B cell (primary cell): ENCODE results near the gene SMG7. TPM values are rescaled to one million over a fixed set of nuclear protein-coding genes. Genes with fewer than 3 reads are reported as not detected.

ENCODE experiments used
- ATAC-seq: fragments of 200-7000 bp; cut with Tn5 transposase; one replicate; pipeline ENCODE4 v1.10.0; 2021; ENCODE audit warnings: low read depth, mild to moderate bottlenecking, moderate number of reproducible peaks, moderate library complexity
- CTCF ChIA-PET: fragments of 350-600 bp; sonication (Branson Sonifier 250); formaldehyde crosslinking; loops from one replicate; lab custom pipeline; 2021; ENCODE audit warnings: antibody characterized with exemption, inconsistent platforms; lab: Charles Lee
- POLR2A ChIA-PET: fragments of 350-600 bp; sonication (Branson Sonifier 250); formaldehyde crosslinking; loops from one replicate; lab custom pipeline; 2021; ENCODE audit warnings: antibody characterized with exemption; lab: Charles Lee
- DNase-seq: peaks from one replicate; pipeline ENCODE4 v3.0.0; 2013
- H2AFZ ChIP-seq: 2 replicates; pipeline ENCODE4 v1.6.1; 2012; ENCODE audit warnings: mild to moderate bottlenecking, low read depth, low read length; ENCODE audit not compliant: insufficient read depth, poor library complexity, severe bottlenecking
- H3K27ac ChIP-seq, 2 donors: 1 replicate in 1 of 2; 2 replicates in 1 of 2; pipeline ENCODE4 v1.5.1; 2012 to 2013; ENCODE audit warnings: low read length in 2 of 2, mild to moderate bottlenecking in 2 of 2, moderate library complexity in 1 of 2
- H3K27me3 ChIP-seq, 4 experiments: fragments of 200-600 bp in 1 of 4; sonication (generic) in 1 of 4; replicated peaks in 1 of 4; 1 replicate in 2 of 4; 2 replicates in 2 of 4; pipeline versions ENCODE4 v1.6.1 to v1.7.0; 2013 to 2016; ENCODE audit warnings: low read length in 3 of 4, mild to moderate bottlenecking in 2 of 4, mixed read lengths in 1 of 4, moderate library complexity in 1 of 4; ENCODE audit not compliant: insufficient read depth in 4 of 4, control insufficient read depth in 3 of 4; ENCODE audit errors: control extremely low read depth in 1 of 4
- H3K36me3 ChIP-seq, 2 experiments: replicated peaks in 1 of 2; 1 replicate in 1 of 2; 2 replicates in 1 of 2; pipeline versions ENCODE4 v1.6.1 to v1.7.1; 2013; ENCODE audit warnings: low read length in 1 of 2; ENCODE audit not compliant: insufficient read depth in 2 of 2, control insufficient read depth in 1 of 2; ENCODE audit errors: control extremely low read depth in 1 of 2, extremely low read depth in 1 of 2
- H3K4me1 ChIP-seq, 2 donors: fragments of 200-600 bp in 1 of 2; sonication (generic) in 1 of 2; 1 replicate in 1 of 2; 2 replicates in 1 of 2; pipeline versions ENCODE4 v1.5.1 to v1.6.1; 2013 to 2017; ENCODE audit warnings: low read length in 2 of 2; ENCODE audit not compliant: control insufficient read depth in 2 of 2, insufficient read depth in 2 of 2
- H3K4me2 ChIP-seq: replicated peaks from 2 replicates; pipeline ENCODE3; 2012; ENCODE audit warnings: mild to moderate bottlenecking, low read depth, low read length; ENCODE audit not compliant: poor library complexity, severe bottlenecking
- H3K4me3 ChIP-seq, 5 experiments: fragments of 200-600 bp in 1 of 5; sonication (generic) in 1 of 5; 1 replicate in 3 of 5; 2 replicates in 2 of 5; pipeline versions ENCODE4 v1.5.1 to v1.7.0; 2011 to 2016; ENCODE audit warnings: low read length in 4 of 5, mild to moderate bottlenecking in 4 of 5, low read depth in 2 of 5, control low read depth in 1 of 5, moderate library complexity in 1 of 5; ENCODE audit not compliant: insufficient read depth in 1 of 5; ENCODE audit errors: control extremely low read depth in 1 of 5, extremely low read depth in 1 of 5
- H3K79me2 ChIP-seq: fragments of 200-600 bp; sonication (generic); one replicate; pipeline ENCODE4 v1.6.0; 2016; ENCODE audit warnings: low read length; ENCODE audit not compliant: control insufficient read depth, insufficient read depth
- H3K9ac ChIP-seq: fragments of 200-600 bp; sonication (generic); 2 replicates; pipeline ENCODE4 v1.6.1; 2017; ENCODE audit warnings: mild to moderate bottlenecking, low read length, moderate library complexity
- H3K9me3 ChIP-seq, 3 donors: one replicate each; pipeline versions ENCODE4 v1.6.1 to v1.7.1; 2013; ENCODE audit warnings: low read length in 2 of 3; ENCODE audit not compliant: control insufficient read depth in 2 of 3, insufficient read depth in 1 of 3; ENCODE audit errors: control extremely low read depth in 1 of 3
- H4K20me1 ChIP-seq: 2 replicates; pipeline ENCODE4 v1.6.0; 2012; ENCODE audit warnings: mild to moderate bottlenecking, low read length; ENCODE audit not compliant: insufficient read depth, control insufficient read depth, poor library complexity, severe bottlenecking
- H3K27ac Mint-ChIP-seq: one replicate; pipeline ENCODE4 v1.8.0; 2021; ENCODE audit warnings: mixed read lengths
- H3K27me3 Mint-ChIP-seq: one replicate; pipeline ENCODE4 v1.8.0; 2021; ENCODE audit warnings: mixed read lengths
- H3K4me1 Mint-ChIP-seq: one replicate; pipeline ENCODE4 v1.8.0; 2021; ENCODE audit warnings: mixed read lengths
- H3K4me3 Mint-ChIP-seq: one replicate; pipeline ENCODE4 v1.8.0; 2021; ENCODE audit warnings: mixed read lengths
- H3K9me3 Mint-ChIP-seq: one replicate; pipeline ENCODE4 v1.8.0; 2022; ENCODE audit warnings: mixed read lengths; ENCODE audit not compliant: insufficient read depth
- CTCF ChIP-seq: fragments of 200-600 bp; IDR thresholded peaks from one replicate; pipeline ENCODE4 v1.8.0; 2022; ENCODE audit warnings: antibody characterized with exemption, mild to moderate bottlenecking
- EZH2 ChIP-seq: IDR thresholded peaks from 2 replicates; pipeline ENCODE4 v1.6.1; 2012; ENCODE audit warnings: borderline replicate concordance, low read depth, mild to moderate bottlenecking, moderate library complexity, low read length; ENCODE audit not compliant: insufficient read depth, poor library complexity, severe bottlenecking
- WGBS: methylation state at CpG from one replicate; pipeline ENCODE4 v1.1.5; 2013; ENCODE audit warnings: missing lambda C conversion rate; ENCODE audit not compliant: insufficient coverage; 5-methylcytosine and 5-hydroxymethylcytosine counted together
- intact Hi-C: fragments of 100-400 bp; cut with micrococcal nuclease; formaldehyde crosslinking; loops from one replicate; pipeline ENCODE4 v1.10.0; 2022
- polyA plus RNA-seq: library from polyadenylated mRNA; depleted of rRNA; stranded (reverse); fragments of >200 nt; gene quantifications from 2 replicates; pipeline ENCODE4 v1.2.3, GENCODE V29; 2012
- total RNA-seq, 2 donors: library from RNA; stranded (reverse); fragments of 120-200 nt in 1 of 2; gene quantifications; 1 replicate in 1 of 2; 2 replicates in 1 of 2; pipeline versions ENCODE4 v1.2.3 to v1.2.4, GENCODE V29; 2013 to 2022

The SMG7 gene
- total and polyA plus RNA-seq, 2 donors (not counting 1 experiment from before 2014, with no cell fraction given): 20.8 to 73.3 TPM

GRCh38 chr1:183520379-183520778 lies 48.1 kb downstream of the SMG7 start:
- Histone ChIP-seq H3K27me3 (no peaks in the 10 kb centered on the region), H3K9ac (no peak overlapping the region), H3K27ac (no peak overlapping the region), H3K4me1 (no peaks in the 10 kb centered on the region), H3K9me3 (no peaks in the 10 kb centered on the region), H4K20me1 (no peaks in the 10 kb centered on the region), H2AFZ (no peak overlapping the region), H3K36me3 (peaks cover 18 to 47% of the 10 kb centered on the region in 2 experiments), H3K4me2 (no peak overlapping the region), H3K79me2 (peaks cover 6% of the 10 kb centered on the region), H3K4me3 (no peak overlapping the region)
- ChIA-PET CTCF (interaction anchor here (1.0 kb wide), 1 partner anchor 51 kb away, joined by 4 read pairs; no protein-coding TSS in a partner anchor), POLR2A (no interaction called here)
- H3K27ac Mint-ChIP-seq: no peak overlapping the region
- no peaks in the 10 kb centered on the region for H3K27me3 Mint-ChIP-seq
- TF ChIP-seq CTCF (no peak), EZH2 (no peak)
- intact Hi-C loops: loop anchor here (5.0 kb wide), 1 partner anchor 102 kb away; no protein-coding TSS in a partner anchor
- WGBS: no CpG with 5 or more reads among the region's 1 CpG
- H3K9me3 Mint-ChIP-seq: no peaks in the 10 kb centered on the region
- ATAC-seq: no peak
- no peak overlapping the region for H3K4me3 Mint-ChIP-seq
- no peak for DNase-seq
- no peaks in the 10 kb centered on the region for H3K4me1 Mint-ChIP-seq

- Mint-ChIP-seq H3K27me3 (no peaks in the 10 kb centered on the region), H3K27ac (no peak overlapping the region), H3K4me3 (no peak overlapping the region), H3K9me3 (no peaks in the 10 kb centered on the region), H3K4me1 (no peaks in the 10 kb centered on the region)
- Histone ChIP-seq H3K36me3 (peaks cover 17 to 44% of the 10 kb centered on the region in 2 experiments), H3K4me3 (no peak overlapping the region), H3K27me3 (no peaks in the 10 kb centered on the region), H2AFZ (no peak overlapping the region), H3K4me2 (no peak overlapping the region), H4K20me1 (no peaks in the 10 kb centered on the region), H3K9ac (no peak overlapping the region), H3K79me2 (peaks cover 10% of the 10 kb centered on the region), H3K9me3 (no peaks in the 10 kb centered on the region), H3K27ac (no peak overlapping the region), H3K4me1 (no peaks in the 10 kb centered on the region)
- ChIA-PET POLR2A (interaction anchor here (0.7 kb wide), 1 partner anchor 20 kb away, joined by 5 read pairs; no protein-coding TSS in a partner anchor), CTCF (interaction anchor here (1.2 to 2.4 kb wide), 2 partner anchors 26 to 53 kb away, joined by 3 to 7 read pairs; no protein-coding TSS in a partner anchor)
- no CpG with 5 or more reads among the region's 1 CpG for WGBS
- TF ChIP-seq CTCF (no peak), EZH2 (no peak)
- DNase-seq (no peak), ATAC-seq (no peak)
- intact Hi-C loops: loop anchor here (5.0 kb wide), 1 partner anchor 100 kb away; no protein-coding TSS in a partner anchor
Observed at GRCh38 chr1:183522104-183522503, 49.8 kb downstream of the SMG7 start.
